ENCODE measurements around the gene HMSD.

The HMSD gene

DNA sequence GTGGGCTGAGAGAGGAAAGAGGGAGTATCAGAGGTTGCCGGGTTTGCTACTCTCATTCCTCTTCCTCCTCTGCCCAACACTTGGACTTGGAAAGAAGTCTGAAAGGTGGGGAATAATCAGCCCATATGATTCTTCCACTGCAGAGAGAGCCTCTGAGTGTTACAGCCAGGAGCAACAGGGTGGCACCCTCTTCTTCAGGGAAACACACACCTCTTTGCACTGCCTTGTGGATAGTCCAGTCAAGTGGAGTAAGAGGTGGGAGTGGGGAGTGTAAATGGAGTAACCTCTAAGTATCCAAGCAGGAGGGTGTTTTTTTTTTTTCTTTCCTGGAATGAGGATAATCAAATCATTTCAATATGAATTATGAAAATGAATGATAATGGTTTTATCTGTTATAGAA is 11.8 kb downstream of the HMSD start:
- DNase-seq: no peak

DNA sequence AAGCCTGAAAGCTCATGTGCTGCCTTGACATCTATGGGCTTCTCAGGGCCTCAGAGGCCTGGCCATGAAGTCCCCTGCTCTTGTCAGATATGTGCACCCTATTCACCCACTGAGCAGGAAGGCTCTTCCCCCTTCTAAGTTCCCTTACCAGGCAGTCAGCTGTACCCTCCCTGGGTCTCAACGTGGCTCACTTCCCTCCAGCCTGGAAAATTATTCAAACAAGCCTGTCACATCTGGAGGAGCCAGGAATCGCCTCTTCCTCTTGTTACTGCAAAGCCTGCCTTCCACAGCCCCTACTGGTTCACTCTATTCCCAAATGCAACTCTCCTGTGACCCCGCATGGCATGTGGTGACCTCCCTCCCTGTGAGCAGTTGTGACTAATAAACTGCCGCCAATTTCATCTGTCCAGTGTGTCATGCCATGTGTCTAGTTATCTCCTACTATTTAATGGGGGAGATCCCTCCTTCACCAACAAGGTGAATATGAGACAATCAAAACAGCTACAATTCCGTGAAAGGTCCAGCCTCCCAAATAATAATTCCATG is 12.4 kb downstream of the HMSD start:
- no peak for DNase-seq

DNA sequence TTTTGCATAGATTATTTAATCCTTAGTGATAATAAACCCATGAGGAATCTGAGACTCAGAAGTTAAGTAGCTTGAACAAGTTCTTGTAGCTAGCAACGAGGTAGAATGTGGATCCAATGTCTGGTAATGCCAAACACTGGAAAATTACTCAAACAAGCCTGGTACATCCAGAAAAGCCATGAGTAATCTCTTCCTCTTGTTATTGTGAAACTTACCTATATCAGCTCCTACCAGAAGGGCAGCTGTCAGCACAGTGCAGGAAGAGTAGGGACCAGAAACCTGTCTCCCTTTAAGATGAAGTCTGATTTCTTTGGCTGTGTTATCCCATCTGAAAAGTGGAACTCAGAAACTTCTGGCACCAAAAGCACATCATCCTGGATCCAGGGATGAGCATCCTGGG is 13.0 kb downstream of the HMSD start:
- DNase-seq: no peak

DNA sequence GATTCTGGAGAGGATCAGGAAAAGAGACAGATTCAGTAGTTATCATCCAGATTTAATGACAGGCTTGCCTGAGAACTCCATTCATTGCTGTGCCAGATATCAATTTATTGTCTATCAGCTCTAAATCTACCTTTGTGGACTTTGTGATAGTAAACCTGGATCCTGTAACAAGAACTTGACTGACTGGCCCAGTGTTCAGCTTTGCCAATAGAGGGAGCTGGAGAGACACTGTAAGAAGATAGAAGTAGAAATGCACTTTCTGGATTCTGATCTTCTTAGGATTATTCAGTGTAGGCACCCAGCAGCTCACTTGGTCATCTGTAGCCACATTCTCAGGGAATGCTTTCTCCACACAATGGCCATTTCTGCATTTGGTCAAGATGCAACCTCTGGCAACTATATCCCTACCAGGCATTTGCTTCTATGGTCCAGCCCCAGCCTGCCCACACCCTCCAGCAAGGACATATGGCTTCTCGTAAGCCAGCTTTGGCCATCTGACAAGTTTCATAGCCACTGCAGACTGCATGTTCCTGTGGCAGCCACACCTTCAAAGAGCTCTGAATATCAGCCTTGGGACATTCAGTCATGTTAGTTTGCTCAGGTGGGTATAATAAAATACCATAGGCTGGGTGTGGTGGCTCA is 14.6 kb downstream of the HMSD start:
- DNase-seq: peak; percentile 22

DNA sequence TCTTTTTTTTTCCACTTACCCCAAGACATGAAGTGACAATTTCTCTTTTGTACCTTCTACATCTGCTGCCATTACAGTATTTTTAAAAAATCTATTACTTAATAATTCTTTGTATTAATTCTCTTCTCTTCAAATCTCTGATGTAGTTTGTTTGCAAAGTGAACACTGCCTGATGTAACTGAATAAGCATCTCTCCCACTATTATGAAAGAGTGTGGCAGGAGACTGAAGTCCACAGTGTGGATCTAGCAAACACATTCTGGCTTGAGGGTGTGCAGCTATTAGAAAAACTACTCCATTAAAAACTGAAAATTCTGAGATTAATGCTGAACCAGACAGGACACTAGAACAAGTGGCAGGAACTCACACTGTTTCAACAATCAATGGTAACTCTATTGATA is 15.8 kb downstream of the HMSD start:
- no peak for DNase-seq

DNA sequence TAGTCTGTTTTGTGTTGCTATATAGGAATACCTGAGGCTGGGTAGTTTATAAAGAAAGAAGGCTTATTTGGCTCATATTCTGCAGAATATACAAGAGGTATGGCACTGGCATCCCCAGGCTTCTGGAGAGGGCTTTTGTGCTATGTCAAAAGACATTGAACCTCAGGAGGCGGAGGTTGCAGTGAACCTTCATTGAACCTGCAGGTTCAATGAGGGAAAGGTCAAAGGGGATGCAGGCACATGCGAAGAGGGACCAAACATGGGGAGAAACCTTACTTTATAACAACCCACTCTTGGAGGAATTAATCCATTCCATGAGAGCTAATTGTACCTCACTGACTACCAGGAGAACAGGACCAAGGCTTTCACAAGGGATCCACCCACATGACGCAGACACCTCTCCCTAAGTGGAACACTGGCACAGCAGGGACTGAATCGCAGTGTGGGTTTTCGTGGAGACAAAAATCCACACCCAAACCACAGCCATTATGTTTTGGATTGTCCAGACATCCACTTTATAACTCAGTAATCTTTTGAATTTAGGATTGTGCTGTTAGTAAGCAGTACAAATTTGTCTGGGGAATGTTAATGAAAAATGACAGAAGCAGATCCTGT is 16.7 kb downstream of the HMSD start:
- DNase-seq: no peak

DNA sequence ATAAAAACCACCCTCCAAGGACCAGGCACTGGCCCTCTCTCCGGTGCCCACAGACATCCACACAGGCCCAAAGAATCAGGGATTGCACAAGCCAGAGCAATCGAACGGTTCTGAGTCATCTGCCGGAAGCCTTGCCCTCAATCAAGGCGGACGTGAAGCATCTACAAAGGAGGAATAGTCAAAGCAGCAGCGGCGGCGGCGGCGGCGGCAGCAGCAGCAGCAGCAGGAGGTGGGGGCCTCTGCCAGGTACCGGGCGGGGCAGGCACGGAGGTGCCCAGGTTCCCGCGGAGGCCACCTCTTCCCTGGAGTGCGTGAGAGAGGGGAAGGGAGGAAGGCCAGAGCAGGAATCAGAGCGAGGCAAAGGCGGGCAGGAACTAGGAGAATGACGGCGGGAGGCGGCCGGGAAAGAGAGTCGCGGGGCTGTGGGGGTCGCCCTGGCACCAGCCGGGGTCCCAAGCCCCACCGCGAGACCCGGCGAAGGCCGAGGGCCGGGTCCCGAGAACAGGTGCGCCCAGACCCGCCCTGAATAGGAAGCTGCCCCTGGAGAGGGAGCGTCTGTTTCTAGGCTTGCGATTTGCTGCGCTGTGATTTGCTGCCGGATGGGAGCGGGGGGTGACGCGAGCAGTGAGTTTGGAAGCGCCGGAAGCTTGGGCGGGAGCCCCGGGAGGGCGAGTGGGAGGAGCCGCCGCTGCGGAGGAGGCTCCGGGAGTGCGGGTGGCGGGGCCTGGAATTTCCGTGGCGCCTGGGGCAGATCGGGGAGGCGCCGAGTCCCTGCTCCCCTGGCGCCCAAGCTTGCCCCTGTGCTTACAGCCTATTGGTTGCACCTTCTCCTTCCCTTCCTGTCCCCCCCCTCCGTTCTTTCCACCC is 21.1 kb downstream of the HMSD start, which contains the start of gene SERPINB8:
SERPINB8 (plus strand) TSS at position 140 of the 867 bp plus-strand sequence. CDS start 8,228 bp downstream, outside the sequence.
- DNase-seq: peak; percentile 97

DNA sequence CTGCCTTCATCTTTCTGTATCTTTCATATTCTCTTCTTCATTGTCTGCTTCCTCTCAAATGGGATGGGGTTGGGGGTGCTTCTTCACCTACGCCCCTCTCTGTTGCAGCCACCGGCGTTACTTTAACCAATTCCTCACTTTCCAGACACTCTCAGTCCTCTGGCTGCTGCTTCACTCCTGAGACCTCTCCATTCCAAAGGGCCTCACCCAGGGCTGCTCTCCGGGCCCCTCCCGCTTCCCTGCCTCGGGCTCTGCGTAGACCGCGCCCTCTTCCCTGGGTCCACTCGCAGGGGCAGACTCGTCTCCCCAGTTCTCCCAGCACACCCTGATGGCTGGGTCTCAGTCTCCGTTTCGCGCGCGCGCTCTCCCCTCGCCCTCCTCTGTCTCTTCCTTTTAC is 21.7 kb downstream of the HMSD start:
- DNase-seq: peak; percentile 43

DNA sequence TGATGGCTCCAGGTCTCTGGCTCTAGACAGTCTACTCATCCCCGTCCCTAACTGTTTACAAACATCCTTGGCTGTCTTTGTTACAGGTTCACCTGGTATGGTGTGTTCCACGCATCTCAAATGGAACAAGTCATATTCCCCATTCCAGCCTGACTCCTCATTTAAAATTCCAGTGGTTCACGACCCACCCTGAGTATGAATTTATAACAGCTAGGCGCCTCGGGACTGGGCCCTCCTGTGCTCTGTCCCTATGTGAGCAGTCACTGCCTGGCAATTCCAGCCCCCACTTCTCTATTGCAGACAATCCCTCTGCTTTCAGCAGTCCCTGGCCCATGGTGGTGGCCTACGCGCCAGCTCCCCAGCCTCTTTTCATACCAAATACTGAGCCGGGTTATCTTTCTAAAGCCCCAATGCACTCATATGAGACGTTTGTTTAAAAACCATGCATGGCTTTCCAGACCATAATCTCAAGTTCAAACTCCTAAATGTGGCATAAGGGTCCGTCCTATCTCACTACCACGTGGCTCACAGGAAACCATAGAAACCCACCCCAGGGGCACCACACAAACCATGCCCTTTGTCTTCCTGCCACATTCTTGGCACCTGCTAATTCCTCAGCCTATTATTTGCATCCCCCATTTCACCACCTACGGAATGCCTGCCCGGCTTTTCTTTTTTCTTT is 22.4 kb downstream of the HMSD start:
- no peak for DNase-seq

DNA sequence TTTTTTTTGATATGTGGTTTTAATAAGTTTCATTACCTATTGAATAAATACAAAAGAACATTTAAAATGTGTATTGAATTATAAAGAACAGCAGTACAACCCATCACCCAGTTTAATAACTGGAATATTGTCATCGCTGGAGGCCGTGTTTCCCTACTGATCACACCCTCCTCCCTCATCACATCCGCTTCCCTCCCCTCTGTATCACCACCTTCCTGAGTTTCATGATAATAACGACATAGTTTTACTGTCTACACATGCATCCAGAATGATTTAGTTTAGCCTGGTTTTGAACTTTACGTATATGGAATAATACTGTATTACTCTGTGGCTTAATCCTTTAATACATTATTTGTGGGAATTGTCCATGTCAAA is 22.9 kb downstream of the HMSD start:
- no peak for DNase-seq

DNA sequence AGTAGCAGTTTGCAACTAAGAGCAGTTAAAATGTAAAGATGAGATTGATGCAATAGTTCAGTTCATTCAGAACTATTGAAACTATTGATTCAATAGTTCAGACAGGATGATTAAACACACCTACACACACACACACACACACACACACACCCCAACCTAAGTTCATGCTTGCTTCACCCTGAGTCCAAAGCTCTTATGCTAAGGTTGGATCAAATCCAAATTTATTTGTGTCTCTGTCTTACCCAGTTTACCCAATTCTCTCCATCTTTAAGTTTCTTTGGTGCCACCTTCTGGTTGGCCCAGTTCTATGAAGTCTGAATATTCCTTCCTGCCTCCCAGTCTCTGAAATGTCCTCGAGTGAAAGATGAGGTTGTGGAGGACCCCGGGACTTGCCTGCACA is 25.9 kb downstream of the HMSD start:
- DNase-seq: no peak

DNA sequence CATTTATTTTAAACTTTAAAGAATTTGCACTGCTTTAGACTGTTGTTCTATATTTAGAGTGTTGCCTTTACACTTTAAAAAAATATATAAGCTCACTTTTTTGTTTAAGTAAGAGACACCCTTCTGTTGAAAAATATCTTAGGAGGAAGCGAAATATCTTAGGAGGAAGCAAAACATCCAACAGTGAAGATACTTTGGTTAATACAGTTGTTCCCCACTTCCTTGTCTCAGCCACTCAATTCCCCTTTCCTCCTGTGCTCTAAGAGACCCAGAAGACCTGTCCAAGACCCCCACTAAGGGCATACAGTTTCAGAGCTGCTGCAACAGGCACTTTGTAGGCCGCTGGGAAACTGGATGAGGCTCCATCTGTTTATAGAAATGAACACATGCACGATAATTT is 26.5 kb downstream of the HMSD start:
- no peak for DNase-seq

DNA sequence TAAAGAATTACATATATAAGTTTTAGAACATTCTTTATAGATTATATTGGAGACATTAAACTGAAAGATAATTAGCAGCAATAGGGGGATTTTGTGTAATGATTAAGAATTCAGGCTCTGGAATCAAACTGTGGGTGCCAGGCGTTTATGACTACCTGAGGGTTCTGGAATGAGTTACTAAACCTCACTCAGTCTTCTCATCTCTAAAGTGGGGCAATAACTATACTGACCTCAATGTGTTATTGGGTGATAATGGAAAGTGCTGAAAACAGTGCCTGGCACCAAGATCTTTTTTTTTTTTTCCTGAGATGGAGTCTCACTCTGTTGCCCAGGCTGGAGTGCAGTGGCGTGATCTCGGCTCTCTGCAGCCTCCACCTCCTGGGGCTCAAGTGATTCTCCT is 27.9 kb downstream of the HMSD start:
- no peak for DNase-seq

DNA sequence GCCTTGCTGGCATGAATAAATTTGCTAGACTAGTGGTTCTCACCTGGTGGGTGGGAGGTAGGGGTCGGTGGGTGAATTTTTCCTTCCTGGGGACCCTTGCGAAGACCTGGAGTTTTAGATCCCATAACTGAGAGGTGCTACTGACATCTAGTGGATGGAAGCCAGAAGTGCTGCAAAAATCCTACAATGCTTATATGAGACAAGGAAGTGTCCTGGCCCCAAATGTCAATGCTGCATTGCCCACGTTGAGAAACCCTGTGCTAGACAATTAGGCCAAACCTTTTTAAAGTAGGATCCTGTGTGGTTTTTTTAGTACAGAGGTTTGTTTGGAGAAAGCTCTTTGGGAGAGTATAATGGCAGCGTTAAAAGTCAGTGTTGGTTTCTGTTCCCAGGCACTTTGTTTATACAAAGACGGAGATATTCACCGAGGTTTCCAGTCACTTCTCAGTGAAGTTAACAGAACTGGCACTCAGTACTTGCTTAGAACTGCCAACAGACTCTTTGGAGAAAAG is 30.4 kb downstream of the HMSD start:
- peak; percentile 50 for DNase-seq

DNA sequence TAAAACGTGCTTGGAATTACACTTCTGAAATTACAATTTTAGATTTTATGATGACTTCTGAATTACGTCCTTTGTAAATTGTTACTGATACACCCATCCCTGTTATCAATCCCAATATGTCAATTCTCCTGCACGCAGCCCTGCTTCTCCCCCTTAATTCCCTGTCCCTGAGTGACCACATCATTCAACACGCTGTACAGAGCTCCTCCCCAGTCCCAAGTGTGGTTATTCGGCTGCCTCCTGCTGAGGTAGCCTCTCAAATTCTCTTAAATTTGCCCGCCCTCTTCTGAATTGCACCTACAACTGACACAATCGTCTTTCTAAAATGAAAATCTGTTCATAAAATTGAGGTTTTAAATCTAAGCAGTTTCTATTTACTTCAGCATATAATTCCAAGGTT is 30.9 kb downstream of the HMSD start:
- no peak for DNase-seq

DNA sequence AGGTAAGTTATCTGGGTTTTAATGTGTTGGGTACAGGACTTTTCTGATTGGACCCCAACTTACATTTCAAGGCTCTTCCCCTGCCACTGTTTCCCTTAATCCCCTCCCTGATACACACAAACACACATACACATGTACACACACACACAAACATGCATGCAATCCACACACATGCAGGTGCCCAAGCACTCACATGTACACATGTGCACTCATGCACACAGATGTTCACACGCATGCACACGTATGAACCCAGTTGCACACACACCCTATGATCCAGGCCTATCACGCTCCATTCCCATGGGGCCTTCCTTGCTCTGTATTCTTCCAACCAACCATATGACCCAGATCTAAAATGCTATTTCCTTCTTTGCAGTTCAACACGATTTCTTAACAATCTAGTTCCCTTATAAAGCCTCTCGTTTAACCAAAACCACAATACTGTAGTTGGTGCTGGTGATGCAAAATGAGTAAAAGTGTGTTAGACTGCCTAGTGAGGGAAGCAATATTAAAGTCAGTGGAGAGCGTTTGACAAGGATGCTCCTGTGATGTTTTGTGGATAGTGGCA is 31.9 kb downstream of the HMSD start:
- DNase-seq: no peak

DNA sequence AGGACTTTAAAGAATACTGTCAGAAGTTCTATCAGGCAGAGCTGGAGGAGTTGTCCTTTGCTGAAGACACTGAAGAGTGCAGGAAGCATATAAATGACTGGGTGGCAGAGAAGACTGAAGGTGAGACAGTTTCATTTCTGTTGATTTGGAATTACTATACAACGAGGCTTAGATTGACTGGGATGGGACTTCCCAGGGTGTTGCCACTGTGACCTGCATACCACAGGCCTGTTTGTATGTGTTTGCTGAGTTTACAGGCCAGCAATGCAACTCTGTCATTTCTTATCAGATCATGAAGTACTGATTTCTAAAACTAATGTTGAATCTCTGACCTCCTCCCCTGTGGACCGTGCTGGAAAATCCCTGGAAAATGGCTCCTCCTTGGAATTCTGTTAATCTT is 32.6 kb downstream of the HMSD start:
- no peak for DNase-seq

DNA sequence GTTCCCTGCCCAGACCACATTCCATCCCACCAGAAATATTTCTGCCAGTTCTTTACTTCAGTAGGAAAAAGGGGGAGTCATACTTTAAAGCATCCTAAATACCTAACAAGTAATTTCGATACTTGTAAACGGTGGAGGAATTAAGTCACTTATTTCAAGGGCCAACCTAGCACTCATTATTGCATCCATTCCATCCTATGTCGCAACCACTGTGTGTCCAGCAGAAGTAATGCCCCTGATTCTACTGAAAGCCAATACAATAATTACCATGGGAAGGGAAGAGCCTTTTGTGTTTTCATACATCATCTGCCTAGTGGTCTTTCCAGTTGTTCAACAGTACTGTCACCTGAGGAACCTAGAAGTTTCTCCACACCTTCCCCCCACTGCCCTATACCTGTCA is 33.3 kb downstream of the HMSD start:
- DNase-seq: no peak

DNA sequence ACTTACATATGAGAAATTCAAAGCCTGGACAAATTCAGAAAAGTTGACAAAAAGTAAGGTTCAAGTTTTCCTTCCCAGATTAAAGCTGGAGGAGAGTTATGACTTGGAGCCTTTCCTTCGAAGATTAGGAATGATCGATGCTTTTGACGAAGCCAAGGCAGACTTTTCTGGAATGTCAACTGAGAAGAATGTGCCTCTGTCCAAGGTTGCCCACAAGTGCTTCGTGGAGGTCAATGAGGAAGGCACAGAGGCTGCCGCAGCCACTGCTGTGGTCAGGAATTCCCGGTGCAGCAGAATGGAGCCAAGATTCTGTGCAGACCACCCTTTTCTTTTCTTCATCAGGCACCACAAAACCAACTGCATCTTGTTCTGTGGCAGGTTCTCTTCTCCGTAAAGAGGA is 37.8 kb downstream of the HMSD start:
- no peak for DNase-seq

DNA sequence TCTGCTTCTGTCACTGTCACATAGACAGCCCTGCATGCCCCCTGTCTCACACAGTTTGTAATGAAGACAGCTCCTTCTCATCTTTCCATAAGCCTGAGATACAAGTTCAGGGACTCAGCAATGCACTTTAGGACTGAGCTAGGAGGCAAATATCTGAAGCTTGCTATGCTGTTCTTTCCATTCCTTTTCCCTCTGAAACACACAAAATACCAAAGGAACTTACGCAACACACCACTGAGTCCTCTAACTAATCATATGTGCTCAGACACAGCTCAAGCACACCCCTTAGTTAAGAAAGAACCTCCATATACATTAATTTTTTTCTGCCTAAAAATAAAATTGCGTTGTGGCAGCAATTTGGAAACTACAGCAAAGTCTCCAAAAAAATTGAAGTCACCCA is 38.6 kb downstream of the HMSD start:
- DNase-seq: no peak

DNA sequence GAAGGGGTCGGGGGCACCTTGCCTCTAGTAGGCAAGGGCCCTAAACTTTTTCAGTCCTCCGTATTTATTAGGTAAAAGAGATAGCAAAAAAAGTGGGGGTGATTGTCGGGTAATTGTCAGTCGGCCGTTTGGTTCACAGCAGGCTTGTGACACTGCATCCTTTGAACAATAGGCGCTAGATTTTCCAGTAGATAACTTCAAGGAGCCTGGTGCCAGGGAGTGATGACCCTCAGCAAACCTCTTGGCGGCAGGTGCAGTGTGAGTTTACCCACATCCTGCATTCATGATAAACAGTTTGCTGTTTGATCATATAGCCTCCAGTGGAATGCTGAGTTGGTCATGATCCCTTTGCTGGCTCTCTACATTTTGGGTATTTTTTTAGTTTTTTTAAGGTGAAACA is 43.6 kb downstream of the HMSD start:
- DNase-seq: no peak

DNA sequence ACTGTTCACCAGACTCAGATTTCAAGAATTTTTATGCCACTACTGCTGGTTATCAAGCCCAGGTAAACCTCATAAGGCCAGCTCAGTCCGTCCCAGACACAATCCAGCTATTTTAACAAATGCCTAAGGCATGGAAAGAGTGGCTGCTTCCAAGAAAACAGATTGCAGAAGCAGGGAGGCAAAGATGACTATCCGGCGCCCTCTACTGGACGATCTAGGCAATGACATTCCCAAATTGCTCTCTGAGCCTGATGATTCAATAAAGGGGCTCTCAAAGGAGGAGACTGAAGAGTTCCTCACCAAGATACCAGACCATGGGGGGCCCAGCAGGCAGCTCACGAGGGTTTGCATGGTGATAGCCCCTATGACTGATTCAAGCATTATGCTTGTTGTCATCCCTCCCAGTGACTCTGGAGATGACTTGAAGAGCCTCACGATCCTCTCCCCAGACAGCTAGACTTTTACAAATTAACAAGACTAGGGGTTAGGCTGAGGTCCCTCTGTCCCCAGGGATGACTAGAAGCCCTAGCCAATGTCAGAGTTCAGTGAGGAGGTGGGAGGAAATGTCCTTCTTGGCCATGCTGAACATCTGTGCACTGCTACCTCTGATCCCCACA is 45.8 kb downstream of the HMSD start:
- peak; percentile 3 for DNase-seq
